Kidney epithelial cell (primary cell): ENCODE data around the gene KATNAL1. TPM values are rescaled to one million over a fixed set of nuclear protein-coding genes. Genes with fewer than 3 reads are reported as not detected.

ENCODE experiments used
- DNase-seq: peaks from one replicate; pipeline ENCODE4 v3.0.0-alpha.2; 2010; ENCODE audit warnings: low read depth
- H3K27me3 ChIP-seq: 2 replicates; pipeline ENCODE4 v1.6.0; 2011; ENCODE audit warnings: low read length; ENCODE audit not compliant: control insufficient read depth, insufficient read depth
- H3K36me3 ChIP-seq: 2 replicates; pipeline ENCODE4 v1.5.1; 2011; ENCODE audit warnings: low read length; ENCODE audit not compliant: control insufficient read depth, insufficient read depth
- H3K4me3 ChIP-seq: 2 replicates; pipeline ENCODE4 v1.5.1; 2011; ENCODE audit warnings: low read depth, mild to moderate bottlenecking, control low read depth, low read length
- total RNA-seq: library from RNA; depleted of rRNA; stranded (reverse); fragments of >200 nt; gene quantifications from 2 replicates; pipeline ENCODE4 v1.2.3, GENCODE V29; 2015
- TF ChIP-seq, protein P1 (sequence below): IDR thresholded peaks from 2 replicates; pipeline ENCODE4 v1.5.1; 2011; ENCODE audit warnings: mild to moderate bottlenecking, moderate library complexity, low read length, control low read depth, inconsistent platforms; ENCODE audit not compliant: insufficient read depth, poor library complexity, severe bottlenecking

Gene KATNAL1
- total RNA-seq, 1 donor from 2014 or later, result 13.3 TPM

DNA sequence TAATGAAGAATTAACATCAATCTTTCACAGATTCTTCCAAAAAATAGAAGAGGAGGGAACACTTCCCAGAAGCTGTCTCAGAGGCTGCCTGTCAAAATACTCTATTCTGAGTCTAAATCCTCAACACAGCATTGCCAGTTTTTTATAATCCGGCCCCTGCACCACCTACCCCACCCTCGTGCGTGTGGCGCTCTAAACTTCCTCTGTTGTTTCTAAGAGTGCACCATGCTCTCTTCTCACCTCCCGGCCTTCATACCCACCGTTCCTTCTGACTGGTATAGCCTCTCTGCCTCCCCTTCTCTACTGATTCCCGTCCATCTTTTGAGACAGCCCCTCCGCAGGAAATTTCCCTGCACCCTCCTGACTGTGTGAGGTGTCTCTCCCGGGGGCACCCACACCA is 136.8 kb downstream of the KATNAL1 start:
- Histone ChIP-seq H3K36me3 (no peaks in the 10 kb centered on the region), H3K4me3 (no peak overlapping the region), H3K27me3 (no peaks in the 10 kb centered on the region)
- DNase-seq, result no peak
- TF ChIP-seq, protein P1, sequence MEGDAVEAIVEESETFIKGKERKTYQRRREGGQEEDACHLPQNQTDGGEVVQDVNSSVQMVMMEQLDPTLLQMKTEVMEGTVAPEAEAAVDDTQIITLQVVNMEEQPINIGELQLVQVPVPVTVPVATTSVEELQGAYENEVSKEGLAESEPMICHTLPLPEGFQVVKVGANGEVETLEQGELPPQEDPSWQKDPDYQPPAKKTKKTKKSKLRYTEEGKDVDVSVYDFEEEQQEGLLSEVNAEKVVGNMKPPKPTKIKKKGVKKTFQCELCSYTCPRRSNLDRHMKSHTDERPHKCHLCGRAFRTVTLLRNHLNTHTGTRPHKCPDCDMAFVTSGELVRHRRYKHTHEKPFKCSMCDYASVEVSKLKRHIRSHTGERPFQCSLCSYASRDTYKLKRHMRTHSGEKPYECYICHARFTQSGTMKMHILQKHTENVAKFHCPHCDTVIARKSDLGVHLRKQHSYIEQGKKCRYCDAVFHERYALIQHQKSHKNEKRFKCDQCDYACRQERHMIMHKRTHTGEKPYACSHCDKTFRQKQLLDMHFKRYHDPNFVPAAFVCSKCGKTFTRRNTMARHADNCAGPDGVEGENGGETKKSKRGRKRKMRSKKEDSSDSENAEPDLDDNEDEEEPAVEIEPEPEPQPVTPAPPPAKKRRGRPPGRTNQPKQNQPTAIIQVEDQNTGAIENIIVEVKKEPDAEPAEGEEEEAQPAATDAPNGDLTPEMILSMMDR, result no peak

DNA sequence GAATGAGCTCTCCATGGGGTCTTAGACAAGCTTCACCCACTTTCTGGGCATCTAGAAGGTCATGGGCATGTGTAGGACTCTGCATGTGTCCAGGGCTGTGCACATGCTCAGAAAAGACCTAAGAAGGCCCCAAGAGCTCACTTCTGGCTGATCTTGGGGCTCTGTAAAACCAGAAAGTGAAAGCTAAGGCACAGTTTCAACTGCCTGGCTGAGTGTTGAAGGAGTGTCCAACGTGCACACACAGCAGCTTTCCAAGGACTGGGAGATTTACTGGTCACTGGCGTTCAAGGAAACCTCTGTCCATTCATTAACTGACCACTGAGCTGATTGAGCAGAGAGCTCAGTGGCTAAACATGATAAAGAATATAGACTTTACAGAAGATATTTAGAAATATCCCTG is 137.9 kb downstream of the KATNAL1 start:
- H3K4me3 ChIP-seq, result no peak overlapping the region
- H3K36me3 ChIP-seq, result no peaks in the 10 kb centered on the region
- TF ChIP-seq, protein P1, result no peak
- no peak for DNase-seq
- H3K27me3 ChIP-seq, result no peaks in the 10 kb centered on the region

DNA sequence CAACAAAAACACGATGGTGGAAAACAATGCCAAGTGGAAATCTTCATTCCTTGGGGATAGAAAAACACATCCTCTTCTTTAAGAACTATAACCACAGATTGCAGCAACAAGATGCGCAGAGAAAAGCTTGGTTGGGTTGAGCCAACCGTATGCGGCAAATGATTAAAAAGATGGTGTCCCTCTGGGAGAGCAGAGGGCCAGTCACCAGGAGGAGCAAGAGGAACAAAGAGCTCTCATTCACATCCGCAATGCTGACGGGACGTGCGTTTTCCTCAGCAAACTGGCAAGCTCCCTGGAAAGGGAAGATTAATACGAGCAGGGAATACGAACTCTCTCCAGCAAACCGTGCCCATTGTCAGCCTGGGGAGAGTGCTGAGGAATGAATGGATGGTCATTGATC is 141.6 kb downstream of the KATNAL1 start:
- Histone ChIP-seq H3K27me3 (no peaks in the 10 kb centered on the region), H3K36me3 (no peaks in the 10 kb centered on the region), H3K4me3 (no peak overlapping the region)
- no peak for DNase-seq
- TF ChIP-seq, protein P1, result no peak

DNA sequence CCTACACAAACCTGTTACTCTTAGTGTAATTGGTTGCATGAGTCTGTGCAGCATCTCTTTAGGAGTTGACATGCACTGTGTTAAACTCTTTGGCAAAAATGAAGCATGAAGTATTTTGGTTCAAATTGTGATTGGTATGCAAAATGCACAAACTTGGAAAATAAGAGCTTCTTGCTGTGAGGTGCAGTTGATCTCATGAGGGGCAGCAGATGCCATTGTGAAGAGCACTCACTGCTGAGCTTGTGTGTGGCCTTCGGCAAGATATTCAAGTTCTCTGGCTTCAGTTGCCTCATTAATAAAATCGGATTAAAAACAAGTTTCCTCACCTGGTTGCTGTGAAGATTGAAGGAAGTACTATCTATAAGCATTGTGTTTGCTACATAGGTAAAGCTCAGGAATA is 142.3 kb downstream of the KATNAL1 start:
- TF ChIP-seq, protein P1, result no peak
- H3K27me3 ChIP-seq, result no peaks in the 10 kb centered on the region
- no peak for DNase-seq
- no peaks in the 10 kb centered on the region for H3K36me3 ChIP-seq
- no peak overlapping the region for H3K4me3 ChIP-seq

DNA sequence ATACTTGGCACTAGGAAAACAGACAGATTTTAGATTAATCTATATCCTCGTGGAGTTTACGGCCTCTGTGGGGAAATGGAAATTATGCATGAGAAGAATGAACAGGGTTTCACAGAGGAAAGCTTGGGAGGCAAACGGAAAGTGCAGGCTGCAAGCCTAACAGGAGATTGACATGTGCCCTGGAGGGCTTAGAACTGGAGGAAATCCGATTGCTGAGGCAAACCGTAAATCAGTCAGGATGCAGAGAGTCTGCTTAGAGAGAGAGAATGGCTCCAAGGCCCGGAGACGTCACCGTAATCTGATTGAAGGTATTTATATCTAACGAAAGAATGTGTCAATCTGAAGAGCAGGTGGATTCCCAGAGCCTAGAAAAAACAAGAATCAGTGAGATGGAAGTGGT is 143.2 kb downstream of the KATNAL1 start:
- TF ChIP-seq, protein P1, result no peak
- H3K36me3 ChIP-seq, result no peaks in the 10 kb centered on the region
- no peak for DNase-seq
- no peaks in the 10 kb centered on the region for H3K27me3 ChIP-seq
- no peak overlapping the region for H3K4me3 ChIP-seq

DNA sequence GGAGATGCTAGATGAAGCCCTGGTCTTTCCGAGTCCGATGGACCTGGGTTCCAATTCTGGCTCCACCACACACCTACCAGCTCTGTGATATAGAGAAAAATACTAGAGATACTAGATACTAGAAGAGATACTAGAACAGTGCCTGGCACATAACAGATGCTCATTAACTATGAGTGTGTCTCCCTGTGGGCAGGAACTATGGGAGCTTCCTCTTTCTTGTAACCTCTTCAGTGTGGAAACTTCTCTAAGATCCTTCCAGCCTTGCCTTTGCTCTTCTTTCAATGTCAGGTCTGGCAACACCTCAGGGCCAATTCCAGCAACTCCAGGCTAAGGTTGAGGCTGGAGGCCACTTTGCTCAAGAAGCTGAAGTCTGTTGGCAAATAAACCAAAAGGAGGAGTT is 143.9 kb downstream of the KATNAL1 start:
- Histone ChIP-seq H3K4me3 (no peak overlapping the region), H3K36me3 (no peaks in the 10 kb centered on the region), H3K27me3 (no peaks in the 10 kb centered on the region)
- TF ChIP-seq, protein P1, result no peak
- DNase-seq, result no peak
